D721Med (cell line): ENCODE results near the gene HOXC10.

Experiments
- DNase-seq: peaks from one replicate; pipeline ENCODE4 v3.0.0; 2011; ENCODE audit warnings: low spot score; ENCODE audit not compliant: insufficient read length
- FAIRE-seq: peaks from 2 replicates; lab custom pipeline; 2011; peaks lifted over from hg19 to GRCh38; lab: Jason Lieb, UNC
- TF ChIP-seq, protein P1 (sequence below): IDR thresholded peaks from 2 replicates; pipeline ENCODE4 v1.5.1; 2012; ENCODE audit warnings: mild to moderate bottlenecking, control low read depth; ENCODE audit not compliant: insufficient read depth; ENCODE audit errors: missing control alignments

HOXC10 gene

DNA sequence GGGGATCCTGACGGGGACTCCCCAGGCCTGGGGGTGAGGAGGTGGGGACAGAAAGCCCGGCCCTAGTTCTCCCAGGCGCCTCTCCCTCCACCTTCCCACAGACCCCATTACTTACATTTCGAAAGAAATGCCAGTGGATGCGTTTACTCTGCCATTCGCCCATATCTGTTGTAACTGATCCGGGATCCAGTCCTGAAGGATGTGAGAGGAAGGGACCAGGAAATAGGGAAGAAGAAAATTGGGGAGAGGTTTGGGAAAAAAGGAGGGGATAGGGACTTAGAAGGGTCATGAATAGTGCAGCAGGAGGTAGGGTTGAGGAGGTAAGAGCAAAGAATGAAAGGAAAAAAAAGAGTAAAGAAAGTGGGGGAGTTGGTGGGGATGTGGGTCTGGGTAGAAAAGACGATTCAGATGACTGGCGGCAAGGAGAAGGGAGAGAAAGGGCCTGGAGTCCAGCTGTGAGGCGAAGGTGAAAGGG lies 29.1 kb upstream of the HOXC10 start:
- DNase-seq (no peak), FAIRE-seq (no peak)
- TF ChIP-seq, protein P1, sequence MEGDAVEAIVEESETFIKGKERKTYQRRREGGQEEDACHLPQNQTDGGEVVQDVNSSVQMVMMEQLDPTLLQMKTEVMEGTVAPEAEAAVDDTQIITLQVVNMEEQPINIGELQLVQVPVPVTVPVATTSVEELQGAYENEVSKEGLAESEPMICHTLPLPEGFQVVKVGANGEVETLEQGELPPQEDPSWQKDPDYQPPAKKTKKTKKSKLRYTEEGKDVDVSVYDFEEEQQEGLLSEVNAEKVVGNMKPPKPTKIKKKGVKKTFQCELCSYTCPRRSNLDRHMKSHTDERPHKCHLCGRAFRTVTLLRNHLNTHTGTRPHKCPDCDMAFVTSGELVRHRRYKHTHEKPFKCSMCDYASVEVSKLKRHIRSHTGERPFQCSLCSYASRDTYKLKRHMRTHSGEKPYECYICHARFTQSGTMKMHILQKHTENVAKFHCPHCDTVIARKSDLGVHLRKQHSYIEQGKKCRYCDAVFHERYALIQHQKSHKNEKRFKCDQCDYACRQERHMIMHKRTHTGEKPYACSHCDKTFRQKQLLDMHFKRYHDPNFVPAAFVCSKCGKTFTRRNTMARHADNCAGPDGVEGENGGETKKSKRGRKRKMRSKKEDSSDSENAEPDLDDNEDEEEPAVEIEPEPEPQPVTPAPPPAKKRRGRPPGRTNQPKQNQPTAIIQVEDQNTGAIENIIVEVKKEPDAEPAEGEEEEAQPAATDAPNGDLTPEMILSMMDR, result no peak

DNA sequence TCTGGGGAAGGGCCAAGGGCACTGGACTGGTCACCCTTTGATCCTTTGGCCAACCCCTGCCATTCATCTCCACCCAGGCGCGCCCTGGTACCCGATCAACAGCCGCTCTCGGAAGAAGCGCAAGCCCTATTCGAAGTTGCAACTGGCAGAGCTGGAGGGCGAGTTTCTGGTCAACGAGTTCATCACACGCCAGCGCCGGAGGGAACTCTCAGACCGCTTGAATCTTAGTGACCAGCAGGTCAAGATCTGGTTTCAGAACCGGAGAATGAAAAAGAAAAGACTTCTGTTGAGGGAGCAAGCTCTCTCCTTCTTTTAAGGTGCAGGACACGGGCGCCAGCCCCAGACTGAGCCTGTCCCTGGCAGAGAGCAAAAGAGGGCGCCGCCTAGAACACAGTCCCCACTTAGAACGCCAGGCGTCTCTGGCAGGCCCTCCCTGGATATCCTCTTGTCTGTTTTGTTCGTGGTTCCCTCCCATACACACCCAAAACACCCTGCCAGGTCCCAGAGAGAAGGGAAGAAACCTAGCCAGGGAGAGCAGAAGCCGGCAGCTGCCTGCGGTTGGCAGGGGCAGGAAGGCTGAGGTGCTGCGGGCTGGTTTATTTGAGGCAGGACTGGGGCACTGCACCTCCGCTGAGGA lies 28.6 kb upstream of the HOXC10 start:
- FAIRE-seq (no peak), DNase-seq (no peak)
- TF ChIP-seq, protein P1, result no peak

- no peak for DNase-seq
- TF ChIP-seq, protein P1, result no peak
- FAIRE-seq, result no peak
Observed at GRCh38 chr12:53956914-53957536, 27.9 kb upstream of the HOXC10 start.

- no peak for FAIRE-seq
- no peak for DNase-seq
- TF ChIP-seq, protein P1, result no peak
Observed at GRCh38 chr12:53958128-53958527, 26.8 kb upstream of the HOXC10 start.

- DNase-seq (no peak), FAIRE-seq (no peak)
- TF ChIP-seq, protein P1, result no peak
Observed at GRCh38 chr12:53959314-53959713, 25.6 kb upstream of the HOXC10 start.

DNA sequence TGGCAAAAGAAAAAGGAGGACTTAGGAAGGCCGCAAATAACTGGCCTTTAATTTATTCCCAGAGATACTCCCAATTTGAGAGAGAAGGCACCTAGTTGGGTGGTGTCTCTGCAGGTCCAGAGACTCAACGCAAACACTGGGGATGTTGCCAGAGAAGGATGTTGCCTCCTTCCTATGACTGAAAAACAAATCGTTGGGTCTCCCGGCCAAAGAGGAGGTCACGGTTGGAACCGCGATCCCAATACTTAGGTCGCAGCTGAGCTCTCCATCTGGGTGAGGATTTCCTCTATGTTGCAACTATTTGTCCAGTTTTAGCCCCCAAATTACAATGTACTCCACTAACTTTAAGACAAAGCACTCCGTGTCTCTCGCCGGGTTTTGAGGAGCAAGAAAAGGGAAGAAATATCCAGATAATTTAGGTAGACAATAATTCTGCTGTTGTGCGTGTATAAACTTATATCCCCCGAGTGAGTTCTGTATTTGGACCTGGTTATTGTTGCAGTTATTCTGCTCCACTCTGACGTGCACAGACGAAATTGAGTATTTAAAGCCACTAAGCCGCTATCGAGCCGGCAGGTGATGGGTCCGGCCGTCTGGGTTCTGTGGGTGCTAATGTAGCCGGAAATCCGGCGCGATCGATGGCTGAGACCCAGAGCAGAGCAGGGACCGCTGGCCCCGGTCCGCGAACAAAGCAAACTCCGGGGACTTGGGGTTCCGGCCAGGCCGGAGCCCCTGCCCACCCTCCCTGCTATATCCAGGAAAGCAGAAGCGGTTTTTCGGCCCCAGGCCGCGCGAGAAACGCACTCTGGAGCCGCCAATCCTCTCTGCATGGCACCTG lies 24.5 kb upstream of the HOXC10 start:
- TF ChIP-seq, protein P1, result no peak
- FAIRE-seq (no peak), DNase-seq (no peak)
